GM23338 (cell line): ENCODE results near the gene PGBD5. TPM values are rescaled to one million over a fixed set of nuclear protein-coding genes. Genes with fewer than 3 reads are reported as not detected.

Experiments used
- ATAC-seq: fragments of 200-7000 bp; cut with Tn5 transposase; 3 replicates; pipeline ENCODE4 v1.9.1; 2020
- DNase-seq: peaks from one replicate; pipeline ENCODE4 v3.0.0-alpha.2; 2015; ENCODE audit warnings: low spot score
- H2AFZ ChIP-seq: fragments of 200-600 bp; sonication (generic); 2 replicates; pipeline ENCODE4 v1.8.0; 2016; ENCODE audit warnings: antibody characterized with exemption, mild to moderate bottlenecking, moderate library complexity
- H3F3A ChIP-seq: fragments of 200-600 bp; sonication (generic); replicated peaks from 2 replicates; pipeline ENCODE4 v1.8.0; 2017; ENCODE audit warnings: antibody characterized with exemption, mixed run types, low read depth
- H3K27ac ChIP-seq: fragments of 200-600 bp; sonication (generic); 2 replicates; pipeline ENCODE4 v1.6.1; 2016; ENCODE audit warnings: low read depth
- H3K27me3 ChIP-seq: fragments of 200-600 bp; sonication (generic); 2 replicates; pipeline ENCODE4 v1.8.0; 2016; ENCODE audit warnings: mild to moderate bottlenecking, mixed run types, moderate library complexity; ENCODE audit not compliant: insufficient read depth
- H3K36me3 ChIP-seq: fragments of 200-600 bp; sonication (generic); 2 replicates; pipeline ENCODE4 v1.8.0; 2016; ENCODE audit warnings: mild to moderate bottlenecking; ENCODE audit not compliant: insufficient read depth
- H3K4me1 ChIP-seq: fragments of 200-600 bp; sonication (generic); 2 replicates; pipeline ENCODE4 v1.8.0; 2016; ENCODE audit warnings: mild to moderate bottlenecking, moderate library complexity; ENCODE audit not compliant: insufficient read depth
- H3K4me2 ChIP-seq: fragments of 200-600 bp; sonication (generic); 2 replicates; pipeline ENCODE4 v1.7.1; 2017; ENCODE audit warnings: mixed run types
- H3K4me3 ChIP-seq: fragments of 200-600 bp; sonication (generic); 2 replicates; pipeline ENCODE4 v1.6.1; 2016; ENCODE audit warnings: mixed run types
- H3K79me2 ChIP-seq: fragments of 200-600 bp; sonication (generic); replicated peaks from 2 replicates; pipeline ENCODE4 v1.8.0; 2017; ENCODE audit warnings: mild to moderate bottlenecking; ENCODE audit not compliant: insufficient read depth
- H3K9me2 ChIP-seq: fragments of 200-600 bp; sonication (generic); 2 replicates; pipeline ENCODE4 v1.8.0; 2017; ENCODE audit not compliant: insufficient read depth
- H4K20me1 ChIP-seq: fragments of 200-600 bp; sonication (generic); replicated peaks from 2 replicates; pipeline ENCODE4 v1.8.0; 2017; ENCODE audit warnings: mild to moderate bottlenecking; ENCODE audit not compliant: insufficient read depth
- H3K27ac Mint-ChIP-seq: 2 replicates; pipeline ENCODE4 v1.8.0; 2020; ENCODE audit warnings: inconsistent platforms, mild to moderate bottlenecking, moderate library complexity, mixed read lengths
- H3K27me3 Mint-ChIP-seq: 3 replicates; pipeline ENCODE4 v1.8.0; 2022; ENCODE audit warnings: low read depth, mild to moderate bottlenecking, moderate library complexity, mixed read lengths, inconsistent platforms; ENCODE audit not compliant: insufficient read depth, poor library complexity
- H3K36me3 Mint-ChIP-seq: 3 replicates; pipeline ENCODE4 v1.8.0; 2021; ENCODE audit warnings: low read depth, mild to moderate bottlenecking, inconsistent platforms, moderate library complexity, mixed read lengths
- H3K4me1 Mint-ChIP-seq: 3 replicates; pipeline ENCODE4 v1.8.0; 2020; ENCODE audit warnings: mild to moderate bottlenecking, inconsistent platforms, mixed read lengths
- H3K4me3 Mint-ChIP-seq: 3 replicates; pipeline ENCODE4 v1.8.0; 2021; ENCODE audit warnings: moderate library complexity, mild to moderate bottlenecking, inconsistent platforms, mixed read lengths
- H3K9me3 Mint-ChIP-seq: 3 replicates; pipeline ENCODE4 v1.8.0; 2020; ENCODE audit warnings: moderate library complexity, mild to moderate bottlenecking, inconsistent platforms, mixed read lengths
- CREB1 ChIP-seq: fragments of 250-450 bp; sonication (Bioruptor Pico); IDR thresholded peaks from 2 replicates; pipeline ENCODE4 v1.5.0; 2020; ENCODE audit warnings: low read depth, mild to moderate bottlenecking, moderate library complexity
- EZH2 ChIP-seq: fragments of 200-600 bp; sonication (generic); IDR thresholded peaks from one replicate; pipeline ENCODE4 v1.8.0; 2017; ENCODE audit warnings: antibody characterized with exemption, mild to moderate bottlenecking, low read depth; ENCODE audit not compliant: unreplicated experiment
- EZH2phosphoT487 ChIP-seq: fragments of 200-600 bp; sonication (generic); IDR thresholded peaks from one replicate; pipeline ENCODE4 v1.8.1; 2018; ENCODE audit warnings: antibody characterized with exemption; ENCODE audit not compliant: unreplicated experiment
- JUNB ChIP-seq: IDR thresholded peaks from one replicate; pipeline ENCODE4 v1.6.1; 2016; ENCODE audit warnings: antibody characterized with exemption; ENCODE audit not compliant: unreplicated experiment
- NANOG ChIP-seq: IDR thresholded peaks from 2 replicates; pipeline ENCODE4 v1.6.1; 2016; ENCODE audit warnings: antibody characterized with exemption, borderline replicate concordance
- POLR2AphosphoS5 ChIP-seq: IDR thresholded peaks from 2 replicates; pipeline ENCODE4 v1.6.1; 2016; ENCODE audit warnings: antibody characterized with exemption, low read depth
- STAT1 ChIP-seq: IDR thresholded peaks from one replicate; pipeline ENCODE4 v1.6.1; 2016; ENCODE audit warnings: antibody characterized with exemption; ENCODE audit not compliant: unreplicated experiment
- ZNF114 ChIP-seq: fragments of 250-450 bp; sonication (Bioruptor Pico); IDR thresholded peaks from 2 replicates; pipeline ENCODE4 v1.5.0; 2020; ENCODE audit warnings: mild to moderate bottlenecking, moderate library complexity
- ZNF462 ChIP-seq: fragments of 250-450 bp; sonication (Bioruptor Pico); IDR thresholded peaks from 2 replicates; pipeline ENCODE4 v1.5.0; 2020; ENCODE audit warnings: mild to moderate bottlenecking, moderate library complexity
- polyA plus RNA-seq: library from polyadenylated mRNA; unstranded; fragments of >200 nt; fragmentation: Nextera tagmentation; extraction: Ambion mirVana; gene quantifications from 2 replicates; pipeline ENCODE4 v1.2.1, GENCODE V29; 2016
- total RNA-seq: library from RNA; depleted of rRNA; stranded (reverse); fragments of >200 nt; shearing (Covaris generic); gene quantifications from 2 replicates; pipeline ENCODE4 v1.2.3, GENCODE V29; 2014
- TF ChIP-seq, protein P1 (sequence below), 2 experiments: fragments of 200-600 bp in 1 of 2; sonication (generic) in 1 of 2; conservative IDR thresholded peaks; 2 replicates each; pipeline versions ENCODE4 v1.5.1 to v1.6.1; 2016 to 2017; ENCODE audit warnings: antibody characterized with exemption in 2 of 2, low read depth in 2 of 2, mild to moderate bottlenecking in 2 of 2, moderate library complexity in 1 of 2

PGBD5 gene
- total and polyA plus RNA-seq, 2 experiments from 2014 or later, result 3.4 to 16.6 TPM

DNA sequence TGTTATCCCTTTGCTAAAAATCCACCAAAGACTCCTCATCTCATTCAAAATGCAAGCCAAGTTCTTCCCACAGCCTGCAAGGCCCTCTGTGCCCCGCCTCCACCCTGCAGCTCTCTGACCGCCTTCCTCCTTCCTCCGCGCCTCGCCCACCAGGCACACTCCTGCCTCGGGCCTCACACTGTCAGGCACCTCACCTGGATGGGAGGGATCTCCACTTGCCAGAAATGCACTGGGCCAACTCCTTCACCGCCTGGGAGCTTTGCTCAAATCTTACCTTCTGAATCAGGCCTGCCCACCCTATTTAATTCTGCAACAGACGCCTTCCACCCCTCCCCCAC, 26.2 kb downstream of the PGBD5 start:
- 0 out of 2 replicates have a peak, but pooled peaks cover 4% of the 10 kb centered on the region for H3F3A ChIP-seq
- TF ChIP-seq NANOG (no peak), STAT1 (no peak), POLR2AphosphoS5 (no peak), EZH2 (no peak)
- no peaks in the 10 kb centered on the region for H3K27me3 ChIP-seq
- H3K36me3 ChIP-seq, result no peaks in the 10 kb centered on the region; the same call in 1 of the 2 replicates
- H3K4me3 ChIP-seq, result no peak overlapping the region
- peak; percentile 40 for DNase-seq
- Mint-ChIP-seq H3K4me3 (no peak overlapping the region; the same call in 2 of the 3 replicates), H3K36me3 (peaks cover 6% of the 10 kb centered on the region; the same call in 1 of the 3 replicates), H3K9me3 (no peaks in the 10 kb centered on the region), H3K4me1 (peaks cover 45% of the 10 kb centered on the region), H3K27me3 (peaks cover 6% of the 10 kb centered on the region), H3K27ac (no peak overlapping the region; the same call in 1 of the 2 replicates)
- H2AFZ ChIP-seq, result no peak overlapping the region
- H3K27ac ChIP-seq, result no peak overlapping the region
- peaks cover 5% of the 10 kb centered on the region; the same call in 1 of the 2 replicates for H4K20me1 ChIP-seq
- no peaks in the 10 kb centered on the region for H3K9me2 ChIP-seq
- H3K4me2 ChIP-seq, result no peak overlapping the region
- H3K79me2 ChIP-seq, result peaks cover 68% of the 10 kb centered on the region
- H3K4me1 ChIP-seq, result peaks cover 18% of the 10 kb centered on the region
- ATAC-seq, result peak; percentile 77

DNA sequence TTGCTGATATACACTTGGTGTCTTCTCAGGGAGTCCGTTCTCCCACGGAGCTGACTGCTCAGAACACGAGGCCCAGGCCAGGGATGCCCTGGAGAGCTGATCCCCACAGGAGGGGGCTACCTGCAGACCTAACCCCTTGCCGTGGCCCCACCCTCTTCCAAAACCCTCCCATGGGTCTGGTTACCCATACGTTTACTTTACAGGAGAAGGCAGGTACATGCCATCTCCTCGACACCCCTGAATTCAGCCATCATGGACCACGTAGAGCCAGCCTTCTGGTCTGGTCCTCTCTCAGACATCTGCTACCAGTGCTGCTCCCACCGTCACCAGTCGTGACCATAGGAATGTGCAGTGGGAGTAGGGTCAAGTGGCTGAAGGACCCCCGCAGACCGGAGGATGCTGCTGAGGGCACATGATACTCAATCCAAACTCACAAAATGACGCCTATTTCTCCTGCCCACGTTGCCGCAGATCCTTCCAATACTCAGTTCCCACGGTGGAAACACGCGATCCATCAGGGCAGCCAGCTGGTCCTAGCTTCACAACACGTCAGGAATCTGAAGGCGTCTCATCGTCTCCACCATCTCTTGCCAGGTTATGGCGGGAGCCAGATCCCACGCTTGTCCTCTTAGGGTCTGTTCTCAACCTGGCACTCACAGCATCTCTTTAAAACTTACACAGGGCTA, 26.7 kb downstream of the PGBD5 start:
- H3K9me3 Mint-ChIP-seq, result no peaks in the 10 kb centered on the region
- no peak overlapping the region for H3K27ac Mint-ChIP-seq
- Histone ChIP-seq H3K79me2 (peaks cover 68% of the 10 kb centered on the region), H3K4me3 (no peak overlapping the region), H2AFZ (no peak overlapping the region), H3K27ac (no peak overlapping the region), H3K9me2 (no peaks in the 10 kb centered on the region), H3K4me2 (no peak overlapping the region), H3K4me1 (peaks cover 18% of the 10 kb centered on the region), H3K36me3 (no peaks in the 10 kb centered on the region; the same call in 1 of the 2 replicates), H3F3A (0 out of 2 replicates have a peak, but pooled peaks cover 4% of the 10 kb centered on the region), H4K20me1 (peaks cover 5% of the 10 kb centered on the region; the same call in 1 of the 2 replicates), H3K27me3 (no peaks in the 10 kb centered on the region)
- H3K36me3 Mint-ChIP-seq, result peaks cover 6% of the 10 kb centered on the region; the same call in 1 of the 3 replicates
- peaks cover 6% of the 10 kb centered on the region for H3K27me3 Mint-ChIP-seq
- H3K4me3 Mint-ChIP-seq, result no peak overlapping the region; the same call in 2 of the 3 replicates
- H3K4me1 Mint-ChIP-seq, result peaks cover 45% of the 10 kb centered on the region
- no peak for ATAC-seq
- DNase-seq, result no peak
- no peak for TF ChIP-seq EZH2phosphoT487
- TF ChIP-seq STAT1, result no peak
- TF ChIP-seq, protein P1, sequence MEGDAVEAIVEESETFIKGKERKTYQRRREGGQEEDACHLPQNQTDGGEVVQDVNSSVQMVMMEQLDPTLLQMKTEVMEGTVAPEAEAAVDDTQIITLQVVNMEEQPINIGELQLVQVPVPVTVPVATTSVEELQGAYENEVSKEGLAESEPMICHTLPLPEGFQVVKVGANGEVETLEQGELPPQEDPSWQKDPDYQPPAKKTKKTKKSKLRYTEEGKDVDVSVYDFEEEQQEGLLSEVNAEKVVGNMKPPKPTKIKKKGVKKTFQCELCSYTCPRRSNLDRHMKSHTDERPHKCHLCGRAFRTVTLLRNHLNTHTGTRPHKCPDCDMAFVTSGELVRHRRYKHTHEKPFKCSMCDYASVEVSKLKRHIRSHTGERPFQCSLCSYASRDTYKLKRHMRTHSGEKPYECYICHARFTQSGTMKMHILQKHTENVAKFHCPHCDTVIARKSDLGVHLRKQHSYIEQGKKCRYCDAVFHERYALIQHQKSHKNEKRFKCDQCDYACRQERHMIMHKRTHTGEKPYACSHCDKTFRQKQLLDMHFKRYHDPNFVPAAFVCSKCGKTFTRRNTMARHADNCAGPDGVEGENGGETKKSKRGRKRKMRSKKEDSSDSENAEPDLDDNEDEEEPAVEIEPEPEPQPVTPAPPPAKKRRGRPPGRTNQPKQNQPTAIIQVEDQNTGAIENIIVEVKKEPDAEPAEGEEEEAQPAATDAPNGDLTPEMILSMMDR (conservative IDR thresholded peaks at IDR 0.05; ENCODE audit: low read depth in 2 of 2), result no peak
- TF ChIP-seq CREB1 (CRISPR knock-in tag), result no peak
- TF ChIP-seq JUNB, result no peak
- TF ChIP-seq ZNF114 (CRISPR knock-in tag), result no peak
- no peak for TF ChIP-seq EZH2
- no peak for TF ChIP-seq ZNF462 (CRISPR knock-in tag)
